WTC11 (cell line): Measurements from ENCODE around the gene RFC2.

ENCODE experiments used
- JUN ChIP-seq: sonication (generic); formaldehyde crosslinking; IDR thresholded peaks from 2 replicates; pipeline ENCODE4 v1.8.0; 2023; ENCODE audit warnings: mild to moderate bottlenecking, missing genetic modification reagents
- KAT7 ChIP-seq: sonication (generic); formaldehyde crosslinking; IDR thresholded peaks from 2 replicates; pipeline ENCODE4 v1.8.1; 2023; ENCODE audit warnings: missing genetic modification reagents, mild to moderate bottlenecking, borderline replicate concordance
- NFYB ChIP-seq: sonication (generic); formaldehyde crosslinking; conservative IDR thresholded peaks from 2 replicates; pipeline ENCODE4 v1.8.0; 2022; ENCODE audit warnings: low read depth, missing genetic modification reagents
- NR3C1 ChIP-seq: sonication (generic); formaldehyde crosslinking; conservative IDR thresholded peaks from 2 replicates; pipeline ENCODE4 v1.8.1; 2023; ENCODE audit warnings: low read depth, mild to moderate bottlenecking, missing genetic modification reagents
- SOX15 ChIP-seq: fragments of 250-450 bp; sonication (Bioruptor Pico); IDR thresholded peaks from 2 replicates; pipeline ENCODE4 v1.9.0; 2021; ENCODE audit warnings: mild to moderate bottlenecking
- SP1 ChIP-seq: sonication (generic); formaldehyde crosslinking; conservative IDR thresholded peaks from 2 replicates; pipeline ENCODE4 v1.8.1; 2022; ENCODE audit warnings: missing genetic modification reagents
- TEAD4 ChIP-seq: sonication (generic); formaldehyde crosslinking; IDR thresholded peaks from 2 replicates; pipeline ENCODE4 v1.8.0; 2022; ENCODE audit warnings: mild to moderate bottlenecking, missing genetic modification reagents
- TF ChIP-seq, protein P1 (sequence below): fragments of 200-600 bp; IDR thresholded peaks from 2 replicates; pipeline ENCODE4 v1.8.0; 2022; ENCODE audit warnings: antibody characterized with exemption
- TF ChIP-seq, protein P2 (sequence below): sonication (generic); formaldehyde crosslinking; conservative IDR thresholded peaks from 2 replicates; pipeline ENCODE4 v1.8.1; 2022; ENCODE audit warnings: mild to moderate bottlenecking, missing genetic modification reagents
- TF ChIP-seq, protein P3 (sequence below): sonication (generic); formaldehyde crosslinking; IDR thresholded peaks from 2 replicates; pipeline ENCODE4 v1.8.0; 2022; ENCODE audit warnings: mild to moderate bottlenecking, missing genetic modification reagents
- TF ChIP-seq, protein P4 (sequence below): sonication (generic); formaldehyde crosslinking; IDR thresholded peaks from 2 replicates; pipeline ENCODE4 v1.8.1; 2023; ENCODE audit warnings: mild to moderate bottlenecking, moderate library complexity, missing genetic modification reagents
- TF ChIP-seq, protein P5 (sequence below): fragments of 250-450 bp; sonication (Bioruptor Pico); IDR thresholded peaks from 2 replicates; pipeline ENCODE4 v1.9.0; 2021; ENCODE audit warnings: moderate library complexity, mild to moderate bottlenecking, inconsistent platforms, borderline replicate concordance
- TF ChIP-seq, protein P6 (sequence below): sonication (generic); formaldehyde crosslinking; IDR thresholded peaks from 2 replicates; pipeline ENCODE4 v1.8.1; 2023; ENCODE audit warnings: mild to moderate bottlenecking, missing genetic modification reagents
- TF ChIP-seq, protein P7 (sequence below): sonication (generic); formaldehyde crosslinking; IDR thresholded peaks from 2 replicates; pipeline ENCODE4 v1.8.1; 2023; ENCODE audit warnings: mild to moderate bottlenecking, missing genetic modification reagents, borderline replicate concordance

DNA sequence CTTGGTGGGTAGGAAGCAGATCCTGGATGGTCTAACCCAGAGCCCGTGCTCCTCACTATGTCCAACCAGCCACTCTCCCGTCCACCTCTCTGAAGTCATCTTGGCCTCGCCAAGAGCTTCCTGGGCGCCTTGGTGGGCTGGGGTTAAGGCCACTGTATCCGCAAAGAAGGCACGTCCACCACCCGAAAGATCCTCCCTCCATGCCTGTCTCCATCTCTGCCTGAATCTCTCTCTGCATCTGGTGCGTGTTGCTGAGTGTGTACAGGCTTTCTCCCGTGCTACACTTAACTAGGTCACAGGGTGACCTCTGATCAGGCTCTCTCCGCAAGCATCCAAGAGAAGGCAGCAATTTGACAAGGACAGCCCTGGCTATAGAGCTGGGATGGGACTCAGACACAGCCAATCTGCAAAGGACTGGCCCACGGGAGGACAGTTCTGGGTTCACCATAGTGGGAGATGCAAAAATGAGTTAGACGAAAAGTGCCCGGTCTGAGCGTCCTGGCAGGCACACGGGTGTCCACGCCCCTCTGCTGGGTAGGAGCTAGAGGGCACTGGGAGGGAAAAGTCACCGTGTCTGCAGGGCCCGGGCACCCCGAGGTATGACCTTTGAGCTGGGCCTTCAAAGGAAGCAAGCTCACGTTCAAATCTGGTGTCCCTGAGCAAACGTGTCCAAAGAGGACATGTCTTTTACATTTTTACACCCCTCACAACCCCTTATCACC lies 9.4 kb upstream of the RFC2 start:
- TF ChIP-seq SP1 (CRISPR knock-in tag) (no peak), KAT7 (CRISPR knock-in tag) (no peak), JUN (CRISPR knock-in tag) (no peak), NFYB (CRISPR knock-in tag) (no peak), TEAD4 (no peak), SOX15 (no peak), NR3C1 (CRISPR knock-in tag) (no peak)
- TF ChIP-seq, protein P1, sequence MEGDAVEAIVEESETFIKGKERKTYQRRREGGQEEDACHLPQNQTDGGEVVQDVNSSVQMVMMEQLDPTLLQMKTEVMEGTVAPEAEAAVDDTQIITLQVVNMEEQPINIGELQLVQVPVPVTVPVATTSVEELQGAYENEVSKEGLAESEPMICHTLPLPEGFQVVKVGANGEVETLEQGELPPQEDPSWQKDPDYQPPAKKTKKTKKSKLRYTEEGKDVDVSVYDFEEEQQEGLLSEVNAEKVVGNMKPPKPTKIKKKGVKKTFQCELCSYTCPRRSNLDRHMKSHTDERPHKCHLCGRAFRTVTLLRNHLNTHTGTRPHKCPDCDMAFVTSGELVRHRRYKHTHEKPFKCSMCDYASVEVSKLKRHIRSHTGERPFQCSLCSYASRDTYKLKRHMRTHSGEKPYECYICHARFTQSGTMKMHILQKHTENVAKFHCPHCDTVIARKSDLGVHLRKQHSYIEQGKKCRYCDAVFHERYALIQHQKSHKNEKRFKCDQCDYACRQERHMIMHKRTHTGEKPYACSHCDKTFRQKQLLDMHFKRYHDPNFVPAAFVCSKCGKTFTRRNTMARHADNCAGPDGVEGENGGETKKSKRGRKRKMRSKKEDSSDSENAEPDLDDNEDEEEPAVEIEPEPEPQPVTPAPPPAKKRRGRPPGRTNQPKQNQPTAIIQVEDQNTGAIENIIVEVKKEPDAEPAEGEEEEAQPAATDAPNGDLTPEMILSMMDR = no peak
- TF ChIP-seq, protein P2, sequence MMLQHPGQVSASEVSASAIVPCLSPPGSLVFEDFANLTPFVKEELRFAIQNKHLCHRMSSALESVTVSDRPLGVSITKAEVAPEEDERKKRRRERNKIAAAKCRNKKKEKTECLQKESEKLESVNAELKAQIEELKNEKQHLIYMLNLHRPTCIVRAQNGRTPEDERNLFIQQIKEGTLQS (CRISPR knock-in tag) = no peak
- TF ChIP-seq, protein P3, sequence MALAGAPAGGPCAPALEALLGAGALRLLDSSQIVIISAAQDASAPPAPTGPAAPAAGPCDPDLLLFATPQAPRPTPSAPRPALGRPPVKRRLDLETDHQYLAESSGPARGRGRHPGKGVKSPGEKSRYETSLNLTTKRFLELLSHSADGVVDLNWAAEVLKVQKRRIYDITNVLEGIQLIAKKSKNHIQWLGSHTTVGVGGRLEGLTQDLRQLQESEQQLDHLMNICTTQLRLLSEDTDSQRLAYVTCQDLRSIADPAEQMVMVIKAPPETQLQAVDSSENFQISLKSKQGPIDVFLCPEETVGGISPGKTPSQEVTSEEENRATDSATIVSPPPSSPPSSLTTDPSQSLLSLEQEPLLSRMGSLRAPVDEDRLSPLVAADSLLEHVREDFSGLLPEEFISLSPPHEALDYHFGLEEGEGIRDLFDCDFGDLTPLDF (CRISPR knock-in tag) = no peak
- TF ChIP-seq, protein P4, sequence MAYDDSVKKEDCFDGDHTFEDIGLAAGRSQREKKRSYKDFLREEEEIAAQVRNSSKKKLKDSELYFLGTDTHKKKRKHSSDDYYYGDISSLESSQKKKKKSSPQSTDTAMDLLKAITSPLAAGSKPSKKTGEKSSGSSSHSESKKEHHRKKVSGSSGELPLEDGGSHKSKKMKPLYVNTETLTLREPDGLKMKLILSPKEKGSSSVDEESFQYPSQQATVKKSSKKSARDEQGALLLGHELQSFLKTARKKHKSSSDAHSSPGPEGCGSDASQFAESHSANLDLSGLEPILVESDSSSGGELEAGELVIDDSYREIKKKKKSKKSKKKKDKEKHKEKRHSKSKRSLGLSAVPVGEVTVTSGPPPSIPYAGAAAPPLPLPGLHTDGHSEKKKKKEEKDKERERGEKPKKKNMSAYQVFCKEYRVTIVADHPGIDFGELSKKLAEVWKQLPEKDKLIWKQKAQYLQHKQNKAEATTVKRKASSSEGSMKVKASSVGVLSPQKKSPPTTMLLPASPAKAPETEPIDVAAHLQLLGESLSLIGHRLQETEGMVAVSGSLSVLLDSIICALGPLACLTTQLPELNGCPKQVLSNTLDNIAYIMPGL = no peak
- TF ChIP-seq, protein P5, sequence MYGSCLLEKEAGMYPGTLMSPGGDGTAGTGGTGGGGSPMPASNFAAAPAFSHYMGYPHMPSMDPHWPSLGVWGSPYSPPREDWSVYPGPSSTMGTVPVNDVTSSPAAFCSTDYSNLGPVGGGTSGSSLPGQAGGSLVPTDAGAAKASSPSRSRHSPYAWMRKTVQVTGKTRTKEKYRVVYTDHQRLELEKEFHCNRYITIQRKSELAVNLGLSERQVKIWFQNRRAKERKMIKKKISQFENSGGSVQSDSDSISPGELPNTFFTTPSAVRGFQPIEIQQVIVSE (CRISPR knock-in tag) = no peak
- TF ChIP-seq, protein P6, sequence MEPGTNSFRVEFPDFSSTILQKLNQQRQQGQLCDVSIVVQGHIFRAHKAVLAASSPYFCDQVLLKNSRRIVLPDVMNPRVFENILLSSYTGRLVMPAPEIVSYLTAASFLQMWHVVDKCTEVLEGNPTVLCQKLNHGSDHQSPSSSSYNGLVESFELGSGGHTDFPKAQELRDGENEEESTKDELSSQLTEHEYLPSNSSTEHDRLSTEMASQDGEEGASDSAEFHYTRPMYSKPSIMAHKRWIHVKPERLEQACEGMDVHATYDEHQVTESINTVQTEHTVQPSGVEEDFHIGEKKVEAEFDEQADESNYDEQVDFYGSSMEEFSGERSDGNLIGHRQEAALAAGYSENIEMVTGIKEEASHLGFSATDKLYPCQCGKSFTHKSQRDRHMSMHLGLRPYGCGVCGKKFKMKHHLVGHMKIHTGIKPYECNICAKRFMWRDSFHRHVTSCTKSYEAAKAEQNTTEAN = no peak
- TF ChIP-seq, protein P7, sequence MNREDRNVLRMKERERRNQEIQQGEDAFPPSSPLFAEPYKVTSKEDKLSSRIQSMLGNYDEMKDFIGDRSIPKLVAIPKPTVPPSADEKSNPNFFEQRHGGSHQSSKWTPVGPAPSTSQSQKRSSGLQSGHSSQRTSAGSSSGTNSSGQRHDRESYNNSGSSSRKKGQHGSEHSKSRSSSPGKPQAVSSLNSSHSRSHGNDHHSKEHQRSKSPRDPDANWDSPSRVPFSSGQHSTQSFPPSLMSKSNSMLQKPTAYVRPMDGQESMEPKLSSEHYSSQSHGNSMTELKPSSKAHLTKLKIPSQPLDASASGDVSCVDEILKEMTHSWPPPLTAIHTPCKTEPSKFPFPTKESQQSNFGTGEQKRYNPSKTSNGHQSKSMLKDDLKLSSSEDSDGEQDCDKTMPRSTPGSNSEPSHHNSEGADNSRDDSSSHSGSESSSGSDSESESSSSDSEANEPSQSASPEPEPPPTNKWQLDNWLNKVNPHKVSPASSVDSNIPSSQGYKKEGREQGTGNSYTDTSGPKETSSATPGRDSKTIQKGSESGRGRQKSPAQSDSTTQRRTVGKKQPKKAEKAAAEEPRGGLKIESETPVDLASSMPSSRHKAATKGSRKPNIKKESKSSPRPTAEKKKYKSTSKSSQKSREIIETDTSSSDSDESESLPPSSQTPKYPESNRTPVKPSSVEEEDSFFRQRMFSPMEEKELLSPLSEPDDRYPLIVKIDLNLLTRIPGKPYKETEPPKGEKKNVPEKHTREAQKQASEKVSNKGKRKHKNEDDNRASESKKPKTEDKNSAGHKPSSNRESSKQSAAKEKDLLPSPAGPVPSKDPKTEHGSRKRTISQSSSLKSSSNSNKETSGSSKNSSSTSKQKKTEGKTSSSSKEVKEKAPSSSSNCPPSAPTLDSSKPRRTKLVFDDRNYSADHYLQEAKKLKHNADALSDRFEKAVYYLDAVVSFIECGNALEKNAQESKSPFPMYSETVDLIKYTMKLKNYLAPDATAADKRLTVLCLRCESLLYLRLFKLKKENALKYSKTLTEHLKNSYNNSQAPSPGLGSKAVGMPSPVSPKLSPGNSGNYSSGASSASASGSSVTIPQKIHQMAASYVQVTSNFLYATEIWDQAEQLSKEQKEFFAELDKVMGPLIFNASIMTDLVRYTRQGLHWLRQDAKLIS (CRISPR knock-in tag) = no peak
